ENCODE measurements around the gene DHH. TPM values are rescaled to one million over a fixed set of nuclear protein-coding genes. Genes with fewer than 3 reads are reported as not detected.

The DHH gene
- total and polyA plus RNA-seq, 9 of the 15 experiments (the other 6 are each of a cell fraction or from before 2014, with no cell fraction given) = 0.07 to 2.6 (median 0.54) TPM

- TF ChIP-seq ATF2 (CRISPR knock-in tag; IDR thresholded peaks at IDR 0.05) (no peak), BCLAF1 (IDR thresholded peaks at IDR 0.05; ENCODE audit: borderline replicate concordance in 1 of 2, control insufficient read depth in 1 of 2, low read depth in 2 of 2, low read length in 1 of 2) (no peak), LCOR (CRISPR knock-in tag; IDR thresholded peaks at IDR 0.05) (no peak), PURB (CRISPR knock-in tag; IDR thresholded peaks at IDR 0.05; ENCODE audit: low read depth) (no peak), HIVEP1 (CRISPR knock-in tag; IDR thresholded peaks at IDR 0.05) (no peak), PHF20 (IDR thresholded peaks at IDR 0.05; ENCODE audit: partially characterized antibody) (no peak)
- TF ChIP-seq, protein P1, sequence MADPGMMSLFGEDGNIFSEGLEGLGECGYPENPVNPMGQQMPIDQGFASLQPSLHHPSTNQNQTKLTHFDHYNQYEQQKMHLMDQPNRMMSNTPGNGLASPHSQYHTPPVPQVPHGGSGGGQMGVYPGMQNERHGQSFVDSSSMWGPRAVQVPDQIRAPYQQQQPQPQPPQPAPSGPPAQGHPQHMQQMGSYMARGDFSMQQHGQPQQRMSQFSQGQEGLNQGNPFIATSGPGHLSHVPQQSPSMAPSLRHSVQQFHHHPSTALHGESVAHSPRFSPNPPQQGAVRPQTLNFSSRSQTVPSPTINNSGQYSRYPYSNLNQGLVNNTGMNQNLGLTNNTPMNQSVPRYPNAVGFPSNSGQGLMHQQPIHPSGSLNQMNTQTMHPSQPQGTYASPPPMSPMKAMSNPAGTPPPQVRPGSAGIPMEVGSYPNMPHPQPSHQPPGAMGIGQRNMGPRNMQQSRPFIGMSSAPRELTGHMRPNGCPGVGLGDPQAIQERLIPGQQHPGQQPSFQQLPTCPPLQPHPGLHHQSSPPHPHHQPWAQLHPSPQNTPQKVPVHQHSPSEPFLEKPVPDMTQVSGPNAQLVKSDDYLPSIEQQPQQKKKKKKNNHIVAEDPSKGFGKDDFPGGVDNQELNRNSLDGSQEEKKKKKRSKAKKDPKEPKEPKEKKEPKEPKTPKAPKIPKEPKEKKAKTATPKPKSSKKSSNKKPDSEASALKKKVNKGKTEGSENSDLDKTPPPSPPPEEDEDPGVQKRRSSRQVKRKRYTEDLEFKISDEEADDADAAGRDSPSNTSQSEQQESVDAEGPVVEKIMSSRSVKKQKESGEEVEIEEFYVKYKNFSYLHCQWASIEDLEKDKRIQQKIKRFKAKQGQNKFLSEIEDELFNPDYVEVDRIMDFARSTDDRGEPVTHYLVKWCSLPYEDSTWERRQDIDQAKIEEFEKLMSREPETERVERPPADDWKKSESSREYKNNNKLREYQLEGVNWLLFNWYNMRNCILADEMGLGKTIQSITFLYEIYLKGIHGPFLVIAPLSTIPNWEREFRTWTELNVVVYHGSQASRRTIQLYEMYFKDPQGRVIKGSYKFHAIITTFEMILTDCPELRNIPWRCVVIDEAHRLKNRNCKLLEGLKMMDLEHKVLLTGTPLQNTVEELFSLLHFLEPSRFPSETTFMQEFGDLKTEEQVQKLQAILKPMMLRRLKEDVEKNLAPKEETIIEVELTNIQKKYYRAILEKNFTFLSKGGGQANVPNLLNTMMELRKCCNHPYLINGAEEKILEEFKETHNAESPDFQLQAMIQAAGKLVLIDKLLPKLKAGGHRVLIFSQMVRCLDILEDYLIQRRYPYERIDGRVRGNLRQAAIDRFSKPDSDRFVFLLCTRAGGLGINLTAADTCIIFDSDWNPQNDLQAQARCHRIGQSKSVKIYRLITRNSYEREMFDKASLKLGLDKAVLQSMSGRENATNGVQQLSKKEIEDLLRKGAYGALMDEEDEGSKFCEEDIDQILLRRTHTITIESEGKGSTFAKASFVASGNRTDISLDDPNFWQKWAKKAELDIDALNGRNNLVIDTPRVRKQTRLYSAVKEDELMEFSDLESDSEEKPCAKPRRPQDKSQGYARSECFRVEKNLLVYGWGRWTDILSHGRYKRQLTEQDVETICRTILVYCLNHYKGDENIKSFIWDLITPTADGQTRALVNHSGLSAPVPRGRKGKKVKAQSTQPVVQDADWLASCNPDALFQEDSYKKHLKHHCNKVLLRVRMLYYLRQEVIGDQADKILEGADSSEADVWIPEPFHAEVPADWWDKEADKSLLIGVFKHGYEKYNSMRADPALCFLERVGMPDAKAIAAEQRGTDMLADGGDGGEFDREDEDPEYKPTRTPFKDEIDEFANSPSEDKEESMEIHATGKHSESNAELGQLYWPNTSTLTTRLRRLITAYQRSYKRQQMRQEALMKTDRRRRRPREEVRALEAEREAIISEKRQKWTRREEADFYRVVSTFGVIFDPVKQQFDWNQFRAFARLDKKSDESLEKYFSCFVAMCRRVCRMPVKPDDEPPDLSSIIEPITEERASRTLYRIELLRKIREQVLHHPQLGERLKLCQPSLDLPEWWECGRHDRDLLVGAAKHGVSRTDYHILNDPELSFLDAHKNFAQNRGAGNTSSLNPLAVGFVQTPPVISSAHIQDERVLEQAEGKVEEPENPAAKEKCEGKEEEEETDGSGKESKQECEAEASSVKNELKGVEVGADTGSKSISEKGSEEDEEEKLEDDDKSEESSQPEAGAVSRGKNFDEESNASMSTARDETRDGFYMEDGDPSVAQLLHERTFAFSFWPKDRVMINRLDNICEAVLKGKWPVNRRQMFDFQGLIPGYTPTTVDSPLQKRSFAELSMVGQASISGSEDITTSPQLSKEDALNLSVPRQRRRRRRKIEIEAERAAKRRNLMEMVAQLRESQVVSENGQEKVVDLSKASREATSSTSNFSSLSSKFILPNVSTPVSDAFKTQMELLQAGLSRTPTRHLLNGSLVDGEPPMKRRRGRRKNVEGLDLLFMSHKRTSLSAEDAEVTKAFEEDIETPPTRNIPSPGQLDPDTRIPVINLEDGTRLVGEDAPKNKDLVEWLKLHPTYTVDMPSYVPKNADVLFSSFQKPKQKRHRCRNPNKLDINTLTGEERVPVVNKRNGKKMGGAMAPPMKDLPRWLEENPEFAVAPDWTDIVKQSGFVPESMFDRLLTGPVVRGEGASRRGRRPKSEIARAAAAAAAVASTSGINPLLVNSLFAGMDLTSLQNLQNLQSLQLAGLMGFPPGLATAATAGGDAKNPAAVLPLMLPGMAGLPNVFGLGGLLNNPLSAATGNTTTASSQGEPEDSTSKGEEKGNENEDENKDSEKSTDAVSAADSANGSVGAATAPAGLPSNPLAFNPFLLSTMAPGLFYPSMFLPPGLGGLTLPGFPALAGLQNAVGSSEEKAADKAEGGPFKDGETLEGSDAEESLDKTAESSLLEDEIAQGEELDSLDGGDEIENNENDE (IDR thresholded peaks at IDR 0.05; ENCODE audit: low read depth, low read length) = no peak
- TF ChIP-seq, protein P2, sequence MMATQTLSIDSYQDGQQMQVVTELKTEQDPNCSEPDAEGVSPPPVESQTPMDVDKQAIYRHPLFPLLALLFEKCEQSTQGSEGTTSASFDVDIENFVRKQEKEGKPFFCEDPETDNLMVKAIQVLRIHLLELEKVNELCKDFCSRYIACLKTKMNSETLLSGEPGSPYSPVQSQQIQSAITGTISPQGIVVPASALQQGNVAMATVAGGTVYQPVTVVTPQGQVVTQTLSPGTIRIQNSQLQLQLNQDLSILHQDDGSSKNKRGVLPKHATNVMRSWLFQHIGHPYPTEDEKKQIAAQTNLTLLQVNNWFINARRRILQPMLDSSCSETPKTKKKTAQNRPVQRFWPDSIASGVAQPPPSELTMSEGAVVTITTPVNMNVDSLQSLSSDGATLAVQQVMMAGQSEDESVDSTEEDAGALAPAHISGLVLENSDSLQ (IDR thresholded peaks at IDR 0.05) = no peak
These were observed 36.7 kb downstream of the DHH start (continued) for GRCh38 chr12:49057888-49058287.
